ENCODE measurements around the gene DRICH1.
"Not testable (repeated sequence)": the region's sequence is repeated elsewhere in the genome, so short reads cannot be mapped to it uniquely, and the experiment has no call there.

The DRICH1 gene

DNA sequence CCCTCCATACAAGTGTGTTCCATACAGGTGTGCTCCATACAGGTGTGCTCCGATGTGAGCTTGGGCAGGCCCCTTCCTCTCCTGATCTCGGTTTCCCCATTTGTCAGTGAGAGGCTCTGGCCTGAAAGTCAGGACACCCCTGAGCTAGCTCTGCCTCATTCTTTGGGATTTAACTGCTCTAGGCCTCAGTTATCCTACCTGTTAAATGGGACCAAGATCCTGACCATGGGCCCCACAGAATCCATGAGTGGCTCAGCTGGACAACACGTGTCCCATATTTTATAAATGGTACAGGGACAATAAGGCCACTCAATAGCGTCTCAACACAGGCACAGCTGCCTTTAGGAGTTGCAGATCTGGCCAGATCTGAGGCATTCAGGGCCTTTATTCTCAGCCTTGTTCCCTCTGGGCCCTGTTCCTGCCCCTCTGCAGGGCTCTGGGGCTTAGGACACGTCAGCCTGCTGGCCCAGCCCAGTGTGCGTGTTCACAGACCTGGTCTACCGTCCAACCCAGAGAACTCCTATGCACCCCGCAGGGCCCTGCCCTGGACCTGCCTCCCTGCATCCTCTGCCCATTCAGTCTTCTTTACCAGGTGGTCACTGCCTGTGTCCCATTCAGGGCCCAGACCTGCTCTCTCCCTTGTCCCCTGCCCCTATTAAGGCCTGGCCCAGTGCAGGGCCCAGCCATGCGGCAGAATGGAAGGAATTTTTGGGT, 33.2 kb downstream of the DRICH1 start:
- DNase-seq: no peak
- H3K27ac Mint-ChIP-seq: no peak overlapping the region
- no peak overlapping the region for H3K4me3 Mint-ChIP-seq
- TF ChIP-seq, protein P1, sequence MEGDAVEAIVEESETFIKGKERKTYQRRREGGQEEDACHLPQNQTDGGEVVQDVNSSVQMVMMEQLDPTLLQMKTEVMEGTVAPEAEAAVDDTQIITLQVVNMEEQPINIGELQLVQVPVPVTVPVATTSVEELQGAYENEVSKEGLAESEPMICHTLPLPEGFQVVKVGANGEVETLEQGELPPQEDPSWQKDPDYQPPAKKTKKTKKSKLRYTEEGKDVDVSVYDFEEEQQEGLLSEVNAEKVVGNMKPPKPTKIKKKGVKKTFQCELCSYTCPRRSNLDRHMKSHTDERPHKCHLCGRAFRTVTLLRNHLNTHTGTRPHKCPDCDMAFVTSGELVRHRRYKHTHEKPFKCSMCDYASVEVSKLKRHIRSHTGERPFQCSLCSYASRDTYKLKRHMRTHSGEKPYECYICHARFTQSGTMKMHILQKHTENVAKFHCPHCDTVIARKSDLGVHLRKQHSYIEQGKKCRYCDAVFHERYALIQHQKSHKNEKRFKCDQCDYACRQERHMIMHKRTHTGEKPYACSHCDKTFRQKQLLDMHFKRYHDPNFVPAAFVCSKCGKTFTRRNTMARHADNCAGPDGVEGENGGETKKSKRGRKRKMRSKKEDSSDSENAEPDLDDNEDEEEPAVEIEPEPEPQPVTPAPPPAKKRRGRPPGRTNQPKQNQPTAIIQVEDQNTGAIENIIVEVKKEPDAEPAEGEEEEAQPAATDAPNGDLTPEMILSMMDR (IDR thresholded peaks at IDR 0.05): no peak
- no peaks in the 10 kb centered on the region for H3K9me3 Mint-ChIP-seq
- H3K27me3 Mint-ChIP-seq (ENCODE audit: low read depth, poor library complexity): peaks cover 38% of the 10 kb centered on the region
- H3K36me3 Mint-ChIP-seq (ENCODE audit: low read depth): no peaks in the 10 kb centered on the region
- H3K4me1 Mint-ChIP-seq: peaks cover 4% of the 10 kb centered on the region

DNA sequence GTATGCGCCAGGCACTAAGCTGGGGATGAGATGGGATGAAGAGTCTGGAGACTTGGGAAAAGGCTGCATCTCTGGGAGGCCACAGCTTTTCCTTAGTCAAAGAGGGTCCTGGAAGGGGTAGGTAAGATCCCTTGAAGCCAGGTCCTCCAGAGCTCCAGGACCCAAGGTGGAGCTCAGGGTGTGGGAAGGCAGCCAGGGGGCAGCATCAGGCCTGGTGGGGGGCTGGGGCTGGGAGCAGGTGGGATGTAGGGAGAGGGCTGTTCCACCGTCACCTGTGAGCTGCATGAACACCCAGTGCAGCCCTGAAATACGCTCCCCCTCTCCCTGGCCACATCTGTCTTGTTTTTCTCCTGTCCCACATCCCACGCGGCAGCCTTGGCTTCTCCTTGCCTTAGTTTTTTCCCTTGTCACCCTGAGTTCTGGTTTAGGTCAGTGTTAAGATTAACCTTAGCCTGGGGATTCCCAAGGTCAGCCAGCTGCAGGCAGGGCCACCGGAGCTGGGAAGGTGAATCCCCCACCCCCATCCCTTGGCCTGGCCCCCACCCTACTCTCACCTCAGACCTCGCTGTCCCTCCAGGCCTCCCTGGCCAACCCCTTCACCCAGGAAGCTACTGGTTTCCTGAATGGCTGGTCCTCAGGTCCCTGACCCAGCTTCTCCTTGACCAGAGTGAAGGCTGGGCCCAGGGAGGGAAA, 34.4 kb downstream of the DRICH1 start:
- H3K4me3 Mint-ChIP-seq; H3K9me3 Mint-ChIP-seq; H3K36me3 Mint-ChIP-seq (ENCODE audit: low read depth); DNase-seq; H3K4me1 Mint-ChIP-seq; H3K27ac Mint-ChIP-seq: not testable (repeated sequence)
- peaks cover 29% of the 10 kb centered on the region for H3K27me3 Mint-ChIP-seq (ENCODE audit: low read depth, poor library complexity)

GRCh38 chr22:23595904-23596303, 36.2 kb downstream of the DRICH1 start:
- Mint-ChIP-seq H3K9me3 (peaks cover 11% of the 10 kb centered on the region), H3K4me1 (peaks cover 18% of the 10 kb centered on the region), H3K27me3 (ENCODE audit: low read depth, poor library complexity) (peaks cover 30% of the 10 kb centered on the region)
- H3K36me3 Mint-ChIP-seq (ENCODE audit: low read depth); DNase-seq; H3K4me3 Mint-ChIP-seq; H3K27ac Mint-ChIP-seq: not testable (repeated sequence)

DNA sequence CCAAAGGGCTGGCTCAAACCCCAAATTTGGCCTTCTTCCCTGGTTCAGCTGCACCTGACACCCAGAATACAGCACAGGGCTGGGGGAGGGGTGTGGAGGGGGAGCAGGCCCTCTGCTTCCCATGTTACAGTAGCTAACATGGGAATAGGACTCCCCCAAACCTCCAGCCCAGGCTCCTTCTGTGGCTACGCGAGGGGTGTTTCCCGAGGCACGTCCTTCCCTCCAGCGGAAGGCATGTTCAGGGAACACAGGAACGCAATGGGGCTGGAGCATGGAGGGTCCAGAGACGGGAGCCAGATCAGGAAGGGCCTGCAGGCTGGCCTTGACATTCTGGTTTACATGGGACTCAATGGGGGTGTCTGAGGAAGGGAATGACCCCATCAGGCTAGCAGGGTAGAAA, 40.3 kb downstream of the DRICH1 start:
- peaks cover 30% of the 10 kb centered on the region for H3K4me1 Mint-ChIP-seq

GRCh38 chr22:23591201-23591791, 40.8 kb downstream of the DRICH1 start:
- TF ChIP-seq, protein P1 (IDR thresholded peaks at IDR 0.05): peak; percentile 95
- H3K4me3 Mint-ChIP-seq: no peak overlapping the region
- H3K36me3 Mint-ChIP-seq (ENCODE audit: low read depth): peaks cover 9% of the 10 kb centered on the region
- peak; percentile 87 for DNase-seq
- peaks cover 31% of the 10 kb centered on the region for H3K27me3 Mint-ChIP-seq (ENCODE audit: low read depth, poor library complexity)
- H3K9me3 Mint-ChIP-seq: peaks cover 11% of the 10 kb centered on the region
- no peak overlapping the region for H3K27ac Mint-ChIP-seq
- peaks cover 29% of the 10 kb centered on the region for H3K4me1 Mint-ChIP-seq

More for the DNA sequence above, 40.3 kb downstream of the DRICH1 start:
- peaks cover 11% of the 10 kb centered on the region for H3K9me3 Mint-ChIP-seq
- no peak overlapping the region for H3K4me3 Mint-ChIP-seq
- peaks cover 34% of the 10 kb centered on the region for H3K27me3 Mint-ChIP-seq (ENCODE audit: low read depth, poor library complexity)
- peak overlapping the region; percentile 13 for H3K27ac Mint-ChIP-seq
- TF ChIP-seq, protein P1 (IDR thresholded peaks at IDR 0.05): no peak
- peaks cover 9% of the 10 kb centered on the region for H3K36me3 Mint-ChIP-seq (ENCODE audit: low read depth)
- DNase-seq: no peak

DNA sequence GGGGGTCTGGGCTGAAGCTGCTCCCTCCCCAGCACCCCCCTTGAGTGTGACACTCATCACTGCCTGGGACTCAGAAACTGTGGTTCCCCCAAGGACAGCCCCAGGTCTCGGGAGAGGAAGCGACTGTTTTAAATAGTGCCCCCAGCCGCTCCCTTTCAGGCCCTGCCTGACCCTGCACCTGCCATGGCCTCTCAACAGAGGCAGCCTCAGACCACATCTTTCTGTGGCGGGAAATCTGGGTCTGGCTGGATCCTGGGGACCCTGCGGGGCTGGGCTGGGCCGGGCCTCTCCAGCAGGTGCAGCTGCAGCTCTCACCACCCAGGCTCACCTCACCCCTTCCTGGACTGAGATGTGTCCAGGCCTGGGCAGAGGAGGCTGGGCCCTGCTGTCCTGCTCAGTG, 48.3 kb downstream of the DRICH1 start:
- no peak overlapping the region for H3K4me3 Mint-ChIP-seq
- H3K36me3 Mint-ChIP-seq (ENCODE audit: low read depth): no peaks in the 10 kb centered on the region
- TF ChIP-seq, protein P1 (IDR thresholded peaks at IDR 0.05): no peak
- no peak for DNase-seq
- H3K9me3 Mint-ChIP-seq: peaks cover 4% of the 10 kb centered on the region
- H3K27me3 Mint-ChIP-seq (ENCODE audit: low read depth, poor library complexity): peaks cover 4% of the 10 kb centered on the region
- no peak overlapping the region for H3K27ac Mint-ChIP-seq
- peaks cover 16% of the 10 kb centered on the region for H3K4me1 Mint-ChIP-seq

Data from nephron progenitor cell (in vitro differentiated cells).